GM23338 (cell line): ENCODE measurements around the gene TTC6. TPM values are rescaled to one million over a fixed set of nuclear protein-coding genes. Genes with fewer than 3 reads are reported as not detected.
A peak's percentile ranks its signal among the peaks of the same experiment; 100 is the strongest.

Experiments used
- ATAC-seq: fragments of 200-7000 bp; cut with Tn5 transposase; 3 replicates; pipeline ENCODE4 v1.9.1; 2020
- DNase-seq: peaks from one replicate; pipeline ENCODE4 v3.0.0-alpha.2; 2015; ENCODE audit warnings: low spot score
- H2AFZ ChIP-seq: fragments of 200-600 bp; sonication (generic); 2 replicates; pipeline ENCODE4 v1.8.0; 2016; ENCODE audit warnings: antibody characterized with exemption, mild to moderate bottlenecking, moderate library complexity
- H3F3A ChIP-seq: fragments of 200-600 bp; sonication (generic); replicated peaks from 2 replicates; pipeline ENCODE4 v1.8.0; 2017; ENCODE audit warnings: antibody characterized with exemption, mixed run types, low read depth
- H3K27ac ChIP-seq: fragments of 200-600 bp; sonication (generic); 2 replicates; pipeline ENCODE4 v1.6.1; 2016; ENCODE audit warnings: low read depth
- H3K27me3 ChIP-seq: fragments of 200-600 bp; sonication (generic); 2 replicates; pipeline ENCODE4 v1.8.0; 2016; ENCODE audit warnings: mild to moderate bottlenecking, mixed run types, moderate library complexity; ENCODE audit not compliant: insufficient read depth
- H3K36me3 ChIP-seq: fragments of 200-600 bp; sonication (generic); 2 replicates; pipeline ENCODE4 v1.8.0; 2016; ENCODE audit warnings: mild to moderate bottlenecking; ENCODE audit not compliant: insufficient read depth
- H3K4me1 ChIP-seq: fragments of 200-600 bp; sonication (generic); 2 replicates; pipeline ENCODE4 v1.8.0; 2016; ENCODE audit warnings: mild to moderate bottlenecking, moderate library complexity; ENCODE audit not compliant: insufficient read depth
- H3K4me2 ChIP-seq: fragments of 200-600 bp; sonication (generic); 2 replicates; pipeline ENCODE4 v1.7.1; 2017; ENCODE audit warnings: mixed run types
- H3K4me3 ChIP-seq: fragments of 200-600 bp; sonication (generic); 2 replicates; pipeline ENCODE4 v1.6.1; 2016; ENCODE audit warnings: mixed run types
- H3K79me2 ChIP-seq: fragments of 200-600 bp; sonication (generic); replicated peaks from 2 replicates; pipeline ENCODE4 v1.8.0; 2017; ENCODE audit warnings: mild to moderate bottlenecking; ENCODE audit not compliant: insufficient read depth
- H3K9me2 ChIP-seq: fragments of 200-600 bp; sonication (generic); 2 replicates; pipeline ENCODE4 v1.8.0; 2017; ENCODE audit not compliant: insufficient read depth
- H4K20me1 ChIP-seq: fragments of 200-600 bp; sonication (generic); replicated peaks from 2 replicates; pipeline ENCODE4 v1.8.0; 2017; ENCODE audit warnings: mild to moderate bottlenecking; ENCODE audit not compliant: insufficient read depth
- H3K27ac Mint-ChIP-seq: 2 replicates; pipeline ENCODE4 v1.8.0; 2020; ENCODE audit warnings: inconsistent platforms, mild to moderate bottlenecking, moderate library complexity, mixed read lengths
- H3K27me3 Mint-ChIP-seq: 3 replicates; pipeline ENCODE4 v1.8.0; 2022; ENCODE audit warnings: low read depth, mild to moderate bottlenecking, moderate library complexity, mixed read lengths, inconsistent platforms; ENCODE audit not compliant: insufficient read depth, poor library complexity
- H3K36me3 Mint-ChIP-seq: 3 replicates; pipeline ENCODE4 v1.8.0; 2021; ENCODE audit warnings: low read depth, mild to moderate bottlenecking, inconsistent platforms, moderate library complexity, mixed read lengths
- H3K4me1 Mint-ChIP-seq: 3 replicates; pipeline ENCODE4 v1.8.0; 2020; ENCODE audit warnings: mild to moderate bottlenecking, inconsistent platforms, mixed read lengths
- H3K4me3 Mint-ChIP-seq: 3 replicates; pipeline ENCODE4 v1.8.0; 2021; ENCODE audit warnings: moderate library complexity, mild to moderate bottlenecking, inconsistent platforms, mixed read lengths
- H3K9me3 Mint-ChIP-seq: 3 replicates; pipeline ENCODE4 v1.8.0; 2020; ENCODE audit warnings: moderate library complexity, mild to moderate bottlenecking, inconsistent platforms, mixed read lengths
- ETS1 ChIP-seq: IDR thresholded peaks from 2 replicates; pipeline ENCODE4 v1.6.1; 2016; ENCODE audit warnings: antibody characterized with exemption
- JUNB ChIP-seq: IDR thresholded peaks from one replicate; pipeline ENCODE4 v1.6.1; 2016; ENCODE audit warnings: antibody characterized with exemption; ENCODE audit not compliant: unreplicated experiment
- NANOG ChIP-seq: IDR thresholded peaks from 2 replicates; pipeline ENCODE4 v1.6.1; 2016; ENCODE audit warnings: antibody characterized with exemption, borderline replicate concordance
- REST ChIP-seq: IDR thresholded peaks from one replicate; pipeline ENCODE4 v1.6.1; 2018; ENCODE audit warnings: antibody characterized with exemption; ENCODE audit not compliant: unreplicated experiment
- STAT1 ChIP-seq: IDR thresholded peaks from one replicate; pipeline ENCODE4 v1.6.1; 2016; ENCODE audit warnings: antibody characterized with exemption; ENCODE audit not compliant: unreplicated experiment
- ZNF462 ChIP-seq: fragments of 250-450 bp; sonication (Bioruptor Pico); IDR thresholded peaks from 2 replicates; pipeline ENCODE4 v1.5.0; 2020; ENCODE audit warnings: mild to moderate bottlenecking, moderate library complexity
- polyA plus RNA-seq: library from polyadenylated mRNA; unstranded; fragments of >200 nt; fragmentation: Nextera tagmentation; extraction: Ambion mirVana; gene quantifications from 2 replicates; pipeline ENCODE4 v1.2.1, GENCODE V29; 2016
- total RNA-seq: library from RNA; depleted of rRNA; stranded (reverse); fragments of >200 nt; shearing (Covaris generic); gene quantifications from 2 replicates; pipeline ENCODE4 v1.2.3, GENCODE V29; 2014
- TF ChIP-seq, protein P1 (sequence below), 2 experiments: fragments of 200-600 bp in 1 of 2; sonication (generic) in 1 of 2; conservative IDR thresholded peaks; 2 replicates each; pipeline versions ENCODE4 v1.5.1 to v1.6.1; 2016 to 2017; ENCODE audit warnings: antibody characterized with exemption in 2 of 2, low read depth in 2 of 2, mild to moderate bottlenecking in 2 of 2, moderate library complexity in 1 of 2

TTC6 gene
- total and polyA plus RNA-seq, 2 experiments from 2014 or later = 0.31 TPM; not detected in 1

GRCh38 chr14:37559386-37559785 lies 36.0 kb upstream of the TTC6 start:
- TF ChIP-seq ETS1 (no peak), JUNB (no peak), REST (no peak), NANOG (no peak), STAT1 (no peak), ZNF462 (no peak)
- TF ChIP-seq, protein P1, sequence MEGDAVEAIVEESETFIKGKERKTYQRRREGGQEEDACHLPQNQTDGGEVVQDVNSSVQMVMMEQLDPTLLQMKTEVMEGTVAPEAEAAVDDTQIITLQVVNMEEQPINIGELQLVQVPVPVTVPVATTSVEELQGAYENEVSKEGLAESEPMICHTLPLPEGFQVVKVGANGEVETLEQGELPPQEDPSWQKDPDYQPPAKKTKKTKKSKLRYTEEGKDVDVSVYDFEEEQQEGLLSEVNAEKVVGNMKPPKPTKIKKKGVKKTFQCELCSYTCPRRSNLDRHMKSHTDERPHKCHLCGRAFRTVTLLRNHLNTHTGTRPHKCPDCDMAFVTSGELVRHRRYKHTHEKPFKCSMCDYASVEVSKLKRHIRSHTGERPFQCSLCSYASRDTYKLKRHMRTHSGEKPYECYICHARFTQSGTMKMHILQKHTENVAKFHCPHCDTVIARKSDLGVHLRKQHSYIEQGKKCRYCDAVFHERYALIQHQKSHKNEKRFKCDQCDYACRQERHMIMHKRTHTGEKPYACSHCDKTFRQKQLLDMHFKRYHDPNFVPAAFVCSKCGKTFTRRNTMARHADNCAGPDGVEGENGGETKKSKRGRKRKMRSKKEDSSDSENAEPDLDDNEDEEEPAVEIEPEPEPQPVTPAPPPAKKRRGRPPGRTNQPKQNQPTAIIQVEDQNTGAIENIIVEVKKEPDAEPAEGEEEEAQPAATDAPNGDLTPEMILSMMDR (conservative IDR thresholded peaks at IDR 0.05; ENCODE audit: low read depth in 2 of 2) = no peak

More at GRCh38 chr14:37559386-37559785, 36.0 kb upstream of the TTC6 start:
- Histone ChIP-seq H3K27ac (no peak overlapping the region), H3K9me2 (no peaks in the 10 kb centered on the region), H4K20me1 (no peaks in the 10 kb centered on the region), H3K79me2 (no peaks in the 10 kb centered on the region), H2AFZ (no peak overlapping the region), H3F3A (no peaks in the 10 kb centered on the region), H3K4me1 (no peaks in the 10 kb centered on the region), H3K4me2 (no peak overlapping the region), H3K4me3 (no peak overlapping the region), H3K27me3 (no peaks in the 10 kb centered on the region), H3K36me3 (no peaks in the 10 kb centered on the region)
- ATAC-seq (no peak), DNase-seq (peak; percentile 40)
- Mint-ChIP-seq H3K9me3 (peaks cover 20% of the 10 kb centered on the region), H3K27me3 (no peaks in the 10 kb centered on the region), H3K27ac (no peak overlapping the region), H3K36me3 (peaks cover 16% of the 10 kb centered on the region), H3K4me1 (no peaks in the 10 kb centered on the region; the same call in 2 of the 3 replicates), H3K4me3 (no peak overlapping the region)
